K562 (cell line): Measurements from ENCODE around the gene TXN2. TPM values are rescaled to one million over a fixed set of nuclear protein-coding genes. Genes with fewer than 3 reads are reported as not detected.

Experiments
- CBFB ChIP-seq: sonication (generic); formaldehyde crosslinking; IDR thresholded peaks from 2 replicates; pipeline ENCODE4 v1.4.0; 2020; ENCODE audit warnings: mild to moderate bottlenecking, missing genetic modification reagents
- CHD4 ChIP-seq: fragments of 200-600 bp; sonication (generic); IDR thresholded peaks from 3 replicates; pipeline ENCODE4 v1.6.1; 2012; ENCODE audit warnings: low read depth, mild to moderate bottlenecking, mixed read lengths, low read length, inconsistent platforms; ENCODE audit not compliant: insufficient read depth, insufficient replicate concordance, poor library complexity, severe bottlenecking
- GATAD2A ChIP-seq: fragments of 450-650 bp; IDR thresholded peaks from 2 replicates; pipeline ENCODE4 v1.6.1; 2017
- MAFF ChIP-seq: IDR thresholded peaks from 2 replicates; pipeline ENCODE4 v1.6.1; 2012; ENCODE audit warnings: low read length, improper control_type of control experiment
- MCM2 ChIP-seq: fragments of 450-650 bp; IDR thresholded peaks from 2 replicates; pipeline ENCODE4 v1.6.1; 2017; ENCODE audit warnings: low read depth, mild to moderate bottlenecking
- POLR2H ChIP-seq: IDR thresholded peaks from 2 replicates; pipeline ENCODE4 v1.6.1; 2016; ENCODE audit warnings: missing genetic modification characterization, low read depth, mild to moderate bottlenecking, control low read depth, missing compliant biosample characterization, moderate library complexity
- TAF9B ChIP-seq: fragments of 450-650 bp; IDR thresholded peaks from 2 replicates; pipeline ENCODE4 v1.6.1; 2018; ENCODE audit warnings: mild to moderate bottlenecking; ENCODE audit not compliant: partially characterized antibody
- TOE1 ChIP-seq, 2 experiments: fragments of 450-650 bp in 1 of 2; sonication (generic) in 1 of 2; formaldehyde crosslinking in 1 of 2; IDR thresholded peaks; 2 replicates each; pipeline versions ENCODE4 v1.7.1 to v1.8.0; 2016 to 2022; ENCODE audit warnings: borderline replicate concordance in 2 of 2, mild to moderate bottlenecking in 2 of 2, antibody characterized with exemption in 1 of 2, inconsistent platforms in 1 of 2, low read depth in 1 of 2, missing genetic modification reagents in 1 of 2, moderate library complexity in 1 of 2
- ZNF212 ChIP-seq: fragments of 450-650 bp; formaldehyde crosslinking; IDR thresholded peaks from 2 replicates; pipeline ENCODE4 v1.4.0; 2020; ENCODE audit warnings: mild to moderate bottlenecking
- ZNF263 ChIP-seq: sonication (generic); formaldehyde crosslinking; IDR thresholded peaks from 2 replicates; pipeline ENCODE4 v1.8.0; 2022; ENCODE audit warnings: mild to moderate bottlenecking, missing genetic modification reagents, borderline replicate concordance
- ZNF699 ChIP-seq: fragments of 250-450 bp; sonication (Bioruptor Pico); IDR thresholded peaks from 2 replicates; pipeline ENCODE4 v1.8.0; 2021; ENCODE audit warnings: mild to moderate bottlenecking, moderate library complexity; ENCODE audit not compliant: insufficient replicate concordance
- polyA plus RNA-seq, 8 experiments: library from polyadenylated mRNA; depleted of rRNA in 4 of 8; stranded (reverse) in 5 of 8; unstranded in 3 of 8; fragments of >200 nt; fragmentation: Nextera tagmentation in 2 of 8; fragmentation: Illumina TruSeq in 1 of 8; extraction: Ambion mirVana in 2 of 8; extraction: Trizol in 1 of 8; gene quantifications; 2 replicates each; pipeline versions ENCODE4 v1.2.1 to v1.2.3, GENCODE V29; 2011 to 2014; ENCODE audit warnings: inconsistent platforms in 1 of 8, missing spikeins in 1 of 8
- total RNA-seq, 7 experiments: library from RNA; depleted of rRNA in 6 of 7; stranded (reverse); fragments of >200 nt in 6 of 7; fragmentation: Illumina TruSeq in 2 of 7; extraction: Trizol in 2 of 7; gene quantifications; 2 replicates each; pipeline versions ENCODE4 v1.2.1 to v1.2.3, GENCODE V29; 2011 to 2021; ENCODE audit warnings: low replicate concordance in 1 of 7
- TF ChIP-seq, protein P1 (sequence below): fragments of 450-650 bp; IDR thresholded peaks from 2 replicates; pipeline ENCODE4 v1.6.1; 2016; ENCODE audit warnings: low read depth
- TF ChIP-seq, protein P2 (sequence below): fragments of 250-450 bp; sonication (Bioruptor Pico); IDR thresholded peaks from 2 replicates; pipeline ENCODE4 v1.4.0; 2020; ENCODE audit warnings: mild to moderate bottlenecking
- TF ChIP-seq, protein P3 (sequence below): fragments of 450-650 bp; formaldehyde crosslinking; conservative IDR thresholded peaks from 2 replicates; pipeline ENCODE4 v1.4.0; 2022; ENCODE audit warnings: mild to moderate bottlenecking, missing genetic modification characterization
- TF ChIP-seq, protein P4 (sequence below): fragments of 250-450 bp; sonication (Bioruptor Pico); IDR thresholded peaks from 2 replicates; pipeline ENCODE4 v1.8.0; 2021; ENCODE audit warnings: mild to moderate bottlenecking, moderate library complexity

TXN2 gene
- total and polyA plus RNA-seq, 9 of the 15 experiments (the other 6 are each of a cell fraction or from before 2014, with no cell fraction given): 48.5 to 399 (median 118) TPM

DNA sequence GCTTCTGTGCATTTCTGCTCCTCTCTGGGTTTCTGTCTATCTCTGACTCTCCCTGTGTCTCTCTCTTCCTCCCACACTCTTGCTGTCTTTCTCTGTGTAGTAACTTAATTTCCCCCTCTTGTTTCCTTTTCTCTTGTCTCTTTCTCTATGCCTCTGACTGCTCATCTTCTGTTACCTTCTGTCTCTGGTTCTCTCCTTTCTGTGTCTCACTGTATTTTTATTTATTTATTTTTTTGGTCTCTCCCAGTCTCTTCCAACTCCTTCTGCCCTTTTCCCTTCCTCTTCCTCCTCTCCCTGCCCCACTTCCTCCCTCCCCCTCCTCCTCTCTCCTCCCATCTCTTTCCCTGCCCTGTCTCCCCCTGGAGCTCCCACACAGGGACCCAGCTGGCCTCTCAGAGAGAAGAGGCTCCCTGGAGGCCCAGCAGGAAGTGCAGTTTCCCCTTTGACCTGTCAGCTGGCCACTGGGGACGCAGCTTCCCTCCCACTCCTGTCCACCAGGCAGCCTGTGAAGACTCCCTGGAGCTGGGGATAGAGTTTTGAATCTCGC is 55.4 kb downstream of the TXN2 start (continued):
- TF ChIP-seq, protein P1, sequence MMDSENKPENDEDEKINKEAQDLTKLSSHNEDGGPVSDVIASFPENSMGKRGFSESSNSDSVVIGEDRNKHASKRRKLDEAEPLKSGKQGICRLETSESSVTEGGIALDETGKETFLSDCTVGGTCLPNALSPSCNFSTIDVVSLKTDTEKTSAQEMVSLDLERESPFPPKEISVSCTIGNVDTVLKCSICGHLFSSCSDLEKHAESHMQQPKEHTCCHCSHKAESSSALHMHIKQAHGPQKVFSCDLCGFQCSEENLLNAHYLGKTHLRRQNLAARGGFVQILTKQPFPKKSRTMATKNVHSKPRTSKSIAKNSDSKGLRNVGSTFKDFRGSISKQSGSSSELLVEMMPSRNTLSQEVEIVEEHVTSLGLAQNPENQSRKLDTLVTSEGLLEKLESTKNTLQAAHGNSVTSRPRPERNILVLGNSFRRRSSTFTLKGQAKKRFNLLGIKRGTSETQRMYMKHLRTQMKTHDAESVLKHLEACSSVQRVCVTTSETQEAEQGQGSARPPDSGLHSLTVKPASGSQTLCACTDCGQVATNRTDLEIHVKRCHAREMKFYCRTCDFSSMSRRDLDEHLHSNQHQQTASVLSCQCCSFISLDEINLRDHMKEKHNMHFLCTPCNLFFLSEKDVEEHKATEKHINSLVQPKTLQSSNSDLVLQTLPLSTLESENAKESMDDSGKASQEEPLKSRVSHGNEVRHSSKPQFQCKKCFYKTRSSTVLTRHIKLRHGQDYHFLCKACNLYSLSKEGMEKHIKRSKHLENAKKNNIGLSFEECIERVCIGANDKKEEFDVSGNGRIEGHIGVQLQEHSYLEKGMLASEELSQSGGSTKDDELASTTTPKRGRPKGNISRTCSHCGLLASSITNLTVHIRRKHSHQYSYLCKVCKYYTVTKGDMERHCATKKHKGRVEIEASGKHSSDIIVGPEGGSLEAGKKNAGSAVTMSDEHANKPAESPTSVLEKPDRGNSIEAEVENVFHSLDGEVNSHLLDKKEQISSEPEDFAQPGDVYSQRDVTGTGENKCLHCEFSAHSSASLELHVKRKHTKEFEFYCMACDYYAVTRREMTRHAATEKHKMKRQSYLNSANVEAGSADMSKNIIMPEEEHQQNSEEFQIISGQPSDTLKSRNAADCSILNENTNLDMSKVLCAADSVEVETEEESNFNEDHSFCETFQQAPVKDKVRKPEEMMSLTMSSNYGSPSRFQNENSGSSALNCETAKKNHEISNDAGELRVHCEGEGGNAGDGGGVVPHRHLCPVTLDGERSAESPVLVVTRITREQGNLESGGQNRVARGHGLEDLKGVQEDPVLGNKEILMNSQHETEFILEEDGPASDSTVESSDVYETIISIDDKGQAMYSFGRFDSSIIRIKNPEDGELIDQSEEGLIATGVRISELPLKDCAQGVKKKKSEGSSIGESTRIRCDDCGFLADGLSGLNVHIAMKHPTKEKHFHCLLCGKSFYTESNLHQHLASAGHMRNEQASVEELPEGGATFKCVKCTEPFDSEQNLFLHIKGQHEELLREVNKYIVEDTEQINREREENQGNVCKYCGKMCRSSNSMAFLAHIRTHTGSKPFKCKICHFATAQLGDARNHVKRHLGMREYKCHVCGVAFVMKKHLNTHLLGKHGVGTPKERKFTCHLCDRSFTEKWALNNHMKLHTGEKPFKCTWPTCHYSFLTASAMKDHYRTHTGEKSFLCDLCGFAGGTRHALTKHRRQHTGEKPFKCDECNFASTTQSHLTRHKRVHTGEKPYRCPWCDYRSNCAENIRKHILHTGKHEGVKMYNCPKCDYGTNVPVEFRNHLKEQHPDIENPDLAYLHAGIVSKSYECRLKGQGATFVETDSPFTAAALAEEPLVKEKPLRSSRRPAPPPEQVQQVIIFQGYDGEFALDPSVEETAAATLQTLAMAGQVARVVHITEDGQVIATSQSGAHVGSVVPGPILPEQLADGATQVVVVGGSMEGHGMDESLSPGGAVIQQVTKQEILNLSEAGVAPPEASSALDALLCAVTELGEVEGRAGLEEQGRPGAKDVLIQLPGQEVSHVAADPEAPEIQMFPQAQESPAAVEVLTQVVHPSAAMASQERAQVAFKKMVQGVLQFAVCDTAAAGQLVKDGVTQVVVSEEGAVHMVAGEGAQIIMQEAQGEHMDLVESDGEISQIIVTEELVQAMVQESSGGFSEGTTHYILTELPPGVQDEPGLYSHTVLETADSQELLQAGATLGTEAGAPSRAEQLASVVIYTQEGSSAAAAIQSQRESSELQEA: no peak
- no peak for TF ChIP-seq ZNF263
- TF ChIP-seq MAFF: no peak
- TF ChIP-seq, protein P2, sequence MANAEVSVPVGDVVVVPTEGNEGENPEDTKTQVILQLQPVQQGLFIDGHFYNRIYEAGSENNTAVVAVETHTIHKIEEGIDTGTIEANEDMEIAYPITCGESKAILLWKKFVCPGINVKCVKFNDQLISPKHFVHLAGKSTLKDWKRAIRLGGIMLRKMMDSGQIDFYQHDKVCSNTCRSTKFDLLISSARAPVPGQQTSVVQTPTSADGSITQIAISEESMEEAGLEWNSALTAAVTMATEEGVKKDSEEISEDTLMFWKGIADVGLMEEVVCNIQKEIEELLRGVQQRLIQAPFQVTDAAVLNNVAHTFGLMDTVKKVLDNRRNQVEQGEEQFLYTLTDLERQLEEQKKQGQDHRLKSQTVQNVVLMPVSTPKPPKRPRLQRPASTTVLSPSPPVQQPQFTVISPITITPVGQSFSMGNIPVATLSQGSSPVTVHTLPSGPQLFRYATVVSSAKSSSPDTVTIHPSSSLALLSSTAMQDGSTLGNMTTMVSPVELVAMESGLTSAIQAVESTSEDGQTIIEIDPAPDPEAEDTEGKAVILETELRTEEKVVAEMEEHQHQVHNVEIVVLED (CRISPR knock-in tag): no peak
- 0 out of 2 replicates have a peak, but pooled peaks have one; percentile 17 for TF ChIP-seq TOE1 (IDR thresholded peaks at IDR 0.05; ENCODE audit: borderline replicate concordance)
- no peak for TF ChIP-seq TOE1 (CRISPR knock-in tag; IDR thresholded peaks at IDR 0.05; ENCODE audit: borderline replicate concordance, low read depth)
- TF ChIP-seq GATAD2A: peak; percentile 75; the same call in 1 of the 2 replicates
- TF ChIP-seq TAF9B: peak; percentile 56
- TF ChIP-seq ZNF699 (CRISPR knock-in tag): no peak
- no peak for TF ChIP-seq POLR2H (tag)
- TF ChIP-seq CHD4: no peak
- TF ChIP-seq, protein P3, sequence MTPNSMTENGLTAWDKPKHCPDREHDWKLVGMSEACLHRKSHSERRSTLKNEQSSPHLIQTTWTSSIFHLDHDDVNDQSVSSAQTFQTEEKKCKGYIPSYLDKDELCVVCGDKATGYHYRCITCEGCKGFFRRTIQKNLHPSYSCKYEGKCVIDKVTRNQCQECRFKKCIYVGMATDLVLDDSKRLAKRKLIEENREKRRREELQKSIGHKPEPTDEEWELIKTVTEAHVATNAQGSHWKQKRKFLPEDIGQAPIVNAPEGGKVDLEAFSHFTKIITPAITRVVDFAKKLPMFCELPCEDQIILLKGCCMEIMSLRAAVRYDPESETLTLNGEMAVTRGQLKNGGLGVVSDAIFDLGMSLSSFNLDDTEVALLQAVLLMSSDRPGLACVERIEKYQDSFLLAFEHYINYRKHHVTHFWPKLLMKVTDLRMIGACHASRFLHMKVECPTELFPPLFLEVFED: no peak; the same call in 1 of the 2 replicates
- TF ChIP-seq, protein P4, sequence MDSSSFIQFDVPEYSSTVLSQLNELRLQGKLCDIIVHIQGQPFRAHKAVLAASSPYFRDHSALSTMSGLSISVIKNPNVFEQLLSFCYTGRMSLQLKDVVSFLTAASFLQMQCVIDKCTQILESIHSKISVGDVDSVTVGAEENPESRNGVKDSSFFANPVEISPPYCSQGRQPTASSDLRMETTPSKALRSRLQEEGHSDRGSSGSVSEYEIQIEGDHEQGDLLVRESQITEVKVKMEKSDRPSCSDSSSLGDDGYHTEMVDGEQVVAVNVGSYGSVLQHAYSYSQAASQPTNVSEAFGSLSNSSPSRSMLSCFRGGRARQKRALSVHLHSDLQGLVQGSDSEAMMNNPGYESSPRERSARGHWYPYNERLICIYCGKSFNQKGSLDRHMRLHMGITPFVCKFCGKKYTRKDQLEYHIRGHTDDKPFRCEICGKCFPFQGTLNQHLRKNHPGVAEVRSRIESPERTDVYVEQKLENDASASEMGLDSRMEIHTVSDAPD (CRISPR knock-in tag): no peak
- TF ChIP-seq ZNF212 (CRISPR knock-in tag): no peak
- no peak for TF ChIP-seq CBFB (CRISPR knock-in tag)
- no peak for TF ChIP-seq MCM2
